HG03135 (cell line): ENCODE data around the gene FAM124A.
A peak's percentile ranks its signal among the peaks of the same experiment; 100 is the strongest.

Experiments
- ATAC-seq: cut with Tn5 transposase; IDR thresholded peaks from one replicate; pipeline ENCODE4 v1.9.1; 2021; ENCODE audit warnings: mild to moderate bottlenecking, moderate library complexity; ENCODE audit not compliant: unreplicated experiment

Gene FAM124A, protein sequence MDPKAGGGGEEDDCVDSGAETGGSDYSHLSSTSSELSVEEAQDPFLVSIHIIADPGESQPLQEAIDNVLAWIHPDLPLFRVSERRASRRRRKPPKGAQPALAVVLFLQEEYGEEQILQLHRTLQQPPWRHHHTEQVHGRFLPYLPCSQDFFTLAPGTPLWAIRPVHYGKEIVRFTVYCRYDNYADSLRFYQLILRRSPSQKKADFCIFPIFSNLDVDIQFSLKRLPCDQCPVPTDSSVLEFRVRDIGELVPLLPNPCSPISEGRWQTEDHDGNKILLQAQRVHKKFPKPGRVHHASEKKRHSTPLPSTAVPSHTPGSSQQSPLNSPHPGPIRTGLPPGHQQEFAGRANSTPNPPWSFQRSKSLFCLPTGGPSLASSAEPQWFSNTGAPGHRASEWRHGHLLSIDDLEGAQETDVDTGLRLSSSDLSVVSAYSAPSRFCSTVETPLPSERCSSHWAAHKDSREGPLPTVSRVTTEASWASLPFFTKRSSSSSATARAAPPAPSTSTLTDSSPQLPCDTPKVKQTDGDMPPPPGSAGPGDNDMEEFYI

DNA sequence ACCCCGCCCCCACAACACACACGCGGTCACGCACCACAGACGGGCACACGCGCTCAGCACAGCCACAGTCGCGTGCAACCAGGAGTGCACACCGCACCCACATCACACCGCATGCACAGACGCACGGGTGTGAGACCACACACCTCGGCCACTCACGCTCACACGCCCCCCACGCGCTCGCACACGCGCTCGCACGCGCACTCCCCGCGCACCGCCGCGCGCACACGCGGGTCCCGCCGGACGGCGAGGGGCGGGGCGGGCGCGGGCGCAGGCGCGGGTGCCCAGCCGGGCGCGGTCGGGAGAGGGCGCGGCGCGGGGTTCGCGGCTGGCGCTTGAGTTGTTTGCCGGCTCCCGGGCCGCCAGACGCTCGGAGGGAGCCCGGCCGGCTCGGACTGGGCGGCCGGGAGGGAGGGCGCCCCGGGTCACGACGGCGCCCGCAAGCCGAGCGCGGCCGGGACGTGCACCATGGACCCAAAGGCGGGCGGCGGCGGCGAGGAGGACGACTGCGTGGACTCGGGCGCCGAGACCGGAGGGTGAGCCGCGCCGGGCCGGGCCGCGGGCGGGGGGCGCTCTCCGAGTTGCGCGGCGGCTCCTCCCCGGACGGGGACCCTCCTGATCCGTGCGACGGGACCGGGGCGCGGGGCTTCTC lies at the start of gene FAM124A:
Gene FAM124A (plus strand): TSS at position 362 of the 649 bp plus-strand sequence. CDS start 104 bp downstream, at position 466.
- peak; percentile 86 for ATAC-seq

DNA sequence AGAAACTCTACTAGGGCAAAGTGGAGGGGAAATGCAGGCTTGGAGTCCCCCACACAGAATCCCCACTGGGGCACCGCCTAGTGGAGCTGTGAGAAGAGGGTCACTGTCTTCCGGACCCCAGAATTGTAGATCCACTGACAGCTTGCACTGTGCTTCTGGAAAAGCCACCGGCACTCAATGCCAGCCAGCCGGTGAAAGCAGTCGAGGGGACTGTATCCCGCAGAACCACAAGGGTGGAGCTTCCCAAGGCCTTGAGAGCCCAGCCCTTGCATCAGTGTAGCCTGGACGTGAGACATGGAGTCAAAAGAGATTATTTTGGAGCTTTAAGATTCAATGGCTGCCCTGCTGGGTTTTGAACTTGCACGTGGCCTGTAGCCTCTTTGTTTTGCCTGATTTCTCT lies 47.2 kb upstream of the FAM124A start:
- no peak for ATAC-seq

DNA sequence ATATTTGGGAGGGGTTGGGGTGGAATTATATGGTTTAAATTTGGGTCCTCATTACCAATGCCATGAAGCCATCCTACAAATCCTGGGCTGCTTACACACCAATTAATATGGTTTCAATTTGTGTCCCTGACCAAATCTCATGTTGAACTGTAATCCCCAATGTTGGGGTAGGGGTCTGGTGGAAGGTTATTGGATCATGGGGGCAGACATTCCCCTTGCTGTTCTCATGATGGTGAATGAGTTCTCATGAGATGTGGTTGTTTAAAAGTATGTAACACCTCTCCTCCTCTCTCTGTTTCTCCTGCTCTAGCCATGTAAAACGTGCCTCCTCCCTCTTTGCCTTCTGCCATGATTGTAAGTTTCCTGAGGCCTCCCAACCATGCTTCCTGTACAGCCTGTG lies 46.6 kb upstream of the FAM124A start:
- no peak for ATAC-seq

DNA sequence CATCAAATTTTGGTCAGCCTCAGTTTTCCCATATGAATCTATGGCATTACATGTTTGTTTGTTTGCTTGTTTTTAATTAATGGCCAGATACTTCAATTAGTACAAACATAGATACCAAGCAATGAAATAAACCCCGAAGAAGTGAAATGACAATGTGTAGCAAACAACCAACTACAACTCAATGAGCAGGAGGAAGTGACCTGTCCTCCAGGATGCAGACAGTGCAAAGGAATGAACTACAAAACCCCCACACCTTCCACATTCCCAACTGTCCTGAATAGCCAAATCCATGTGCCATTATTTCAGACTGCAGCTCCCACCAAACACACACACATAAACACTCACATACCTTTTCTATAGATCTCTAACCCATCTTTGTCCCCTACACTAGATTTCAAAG lies 45.0 kb upstream of the FAM124A start:
- ATAC-seq = no peak

DNA sequence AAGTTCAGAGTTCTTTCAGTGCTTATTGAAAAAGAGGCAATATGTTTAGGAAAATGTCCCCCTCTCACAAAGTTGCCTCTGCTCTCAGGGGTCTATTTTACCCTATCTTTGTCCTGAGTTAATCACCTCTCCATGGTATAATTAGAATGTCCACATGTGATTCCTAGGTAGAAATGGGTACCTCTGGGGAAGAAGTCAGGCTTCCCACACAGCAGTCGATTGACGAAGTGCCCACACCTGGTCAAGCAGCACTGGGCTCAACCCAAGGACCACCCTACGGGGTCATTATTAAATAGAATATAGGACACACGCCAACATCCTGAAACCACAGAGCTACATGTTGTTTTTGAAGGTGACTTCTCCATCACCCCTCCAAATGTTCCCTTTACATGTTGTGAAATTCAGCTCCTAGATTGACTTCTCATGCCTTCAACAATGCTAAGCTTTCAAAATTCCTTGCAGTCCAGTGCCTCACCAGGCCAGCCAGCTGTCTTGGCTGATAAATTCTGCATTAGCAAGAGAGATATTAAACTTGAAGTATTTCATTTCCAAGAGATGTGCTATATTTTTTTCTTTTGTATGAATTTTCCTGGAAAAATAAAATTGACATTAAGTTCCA lies 43.6 kb upstream of the FAM124A start:
- ATAC-seq = no peak

DNA sequence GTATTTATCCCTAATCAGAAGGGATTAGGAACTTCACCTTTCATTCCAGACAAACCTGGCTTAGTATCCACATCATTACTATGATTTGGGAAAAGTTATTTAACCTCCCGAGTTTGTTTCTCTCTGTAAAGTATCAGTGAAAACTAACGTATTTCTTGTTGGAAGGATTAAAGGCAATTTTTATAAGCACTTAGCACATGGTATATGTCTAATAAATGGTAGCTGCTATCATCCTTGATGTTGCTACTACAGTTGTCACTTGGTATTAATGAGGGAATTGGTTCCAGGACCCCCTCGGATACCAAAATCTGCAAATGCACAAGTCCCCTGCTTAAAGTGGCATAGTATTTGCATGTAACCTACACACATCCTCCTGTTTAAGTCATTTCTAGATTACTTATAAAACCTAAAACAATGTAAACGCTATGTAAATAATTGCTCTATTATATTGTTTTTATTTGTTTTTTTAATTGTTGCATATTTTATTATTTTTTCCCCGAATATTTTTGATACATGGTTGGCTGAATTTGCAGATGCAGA lies 42.7 kb upstream of the FAM124A start:
- ATAC-seq = no peak

DNA sequence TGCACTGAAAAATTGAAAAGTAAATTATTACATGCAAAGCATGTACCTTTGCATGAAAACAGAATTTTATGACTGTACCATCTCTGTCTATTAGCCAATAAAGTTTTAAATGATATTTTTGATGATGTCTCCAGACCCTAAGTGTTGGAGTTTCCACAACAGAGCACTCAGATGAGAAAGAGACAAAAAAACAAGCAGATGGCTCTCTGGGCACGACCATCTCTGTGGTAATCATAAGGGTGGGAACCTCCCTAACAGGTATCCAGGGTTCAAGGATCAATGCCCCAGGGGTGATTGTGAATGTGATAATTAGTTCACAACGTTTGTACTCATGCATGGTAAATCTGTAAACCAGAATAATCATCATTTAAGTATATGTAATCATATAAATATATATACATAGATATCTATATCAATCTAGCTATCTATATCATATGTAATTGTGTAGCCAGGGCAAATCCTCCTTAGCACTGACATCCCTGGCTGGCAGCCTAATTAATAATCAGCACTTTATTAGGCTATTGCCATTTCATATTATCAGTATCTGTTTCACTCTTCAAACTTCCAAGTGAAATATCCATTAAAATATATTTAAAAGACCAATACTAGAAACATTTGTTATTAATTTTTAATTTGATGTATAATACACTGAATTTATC lies 41.2 kb upstream of the FAM124A start:
- ATAC-seq = no peak

DNA sequence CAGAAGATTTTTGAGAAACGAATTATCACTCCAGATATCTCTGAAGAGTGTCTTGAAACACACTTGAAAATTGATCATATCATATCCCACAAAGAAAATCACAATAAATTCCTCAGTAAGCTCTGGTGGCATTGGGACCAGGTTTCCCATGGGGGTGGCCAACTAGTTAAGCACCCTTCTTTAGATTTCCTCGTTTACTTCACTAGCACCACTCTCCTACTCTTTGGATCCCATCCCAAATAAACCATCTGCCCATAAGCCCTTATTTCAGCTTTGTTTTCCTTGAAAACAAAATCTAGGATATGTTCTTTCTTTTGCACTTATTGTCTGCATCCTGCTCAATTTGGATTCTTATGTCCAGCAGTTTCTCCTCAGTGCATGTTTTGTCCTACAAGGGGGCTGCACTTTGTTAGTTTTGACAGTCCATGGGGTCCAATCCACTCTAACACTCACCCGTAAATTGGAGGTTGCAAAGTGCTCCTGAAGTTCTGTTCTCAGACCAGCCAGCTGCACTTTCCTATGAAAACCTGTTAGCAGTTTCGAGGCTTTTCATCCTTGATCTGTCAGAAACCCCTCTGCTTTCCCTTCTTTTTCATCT lies 40.3 kb upstream of the FAM124A start:
- no peak for ATAC-seq

DNA sequence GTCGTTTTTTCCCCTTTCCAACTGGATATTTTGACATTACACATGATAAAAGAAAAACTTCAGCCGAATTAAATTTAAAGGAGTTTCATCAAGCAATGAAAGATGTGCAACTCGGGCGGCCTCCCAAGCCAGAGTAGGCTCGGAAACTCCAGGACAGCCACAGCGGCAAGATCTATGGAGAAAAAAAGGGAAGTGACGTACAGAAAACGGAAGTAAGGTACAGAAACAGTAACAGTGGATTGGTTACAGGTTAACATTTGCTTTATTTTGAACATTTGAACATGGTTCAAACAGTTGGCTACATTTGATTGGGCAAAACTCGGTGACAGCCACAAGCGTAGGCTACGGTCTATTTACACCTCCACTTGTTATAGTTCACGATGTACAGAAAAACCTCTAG lies 30.5 kb upstream of the FAM124A start:
- no peak for ATAC-seq

DNA sequence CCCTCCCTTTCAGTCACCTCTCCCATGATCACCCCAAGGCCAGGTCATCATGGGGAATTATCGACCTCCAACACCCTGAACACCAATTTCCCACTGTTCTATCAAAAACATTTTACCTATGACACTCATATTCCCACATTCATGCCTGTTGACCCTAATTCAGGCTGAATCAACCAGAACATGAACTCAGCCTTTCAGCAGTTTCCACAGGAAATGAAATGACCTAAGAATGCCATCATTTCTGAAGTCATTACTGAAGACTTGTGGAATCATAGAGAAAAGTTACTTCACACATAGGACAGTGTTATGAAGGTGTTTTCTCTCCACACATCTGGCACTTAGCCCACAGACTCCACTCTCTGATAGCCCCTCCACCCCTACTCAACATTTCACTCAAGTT lies 29.9 kb upstream of the FAM124A start:
- no peak for ATAC-seq

DNA sequence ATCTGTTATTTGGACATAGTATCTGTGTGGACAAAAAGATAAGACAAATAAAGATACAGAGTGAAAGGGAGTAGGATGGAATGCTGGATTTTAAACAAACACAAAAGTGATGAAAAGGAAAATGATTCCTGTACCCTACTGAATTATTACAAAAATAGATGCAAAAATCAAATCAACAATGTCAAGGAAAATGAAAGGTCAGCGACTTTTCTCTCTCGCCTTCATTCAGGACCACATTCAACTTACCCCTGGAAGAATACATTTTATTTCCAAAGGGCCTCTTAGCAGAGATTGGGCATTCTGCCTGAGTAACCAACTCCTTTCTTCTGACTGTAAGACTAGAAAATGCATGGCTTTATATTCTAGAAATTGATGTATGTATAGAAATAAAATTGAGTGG lies 28.8 kb upstream of the FAM124A start:
- ATAC-seq = no peak

DNA sequence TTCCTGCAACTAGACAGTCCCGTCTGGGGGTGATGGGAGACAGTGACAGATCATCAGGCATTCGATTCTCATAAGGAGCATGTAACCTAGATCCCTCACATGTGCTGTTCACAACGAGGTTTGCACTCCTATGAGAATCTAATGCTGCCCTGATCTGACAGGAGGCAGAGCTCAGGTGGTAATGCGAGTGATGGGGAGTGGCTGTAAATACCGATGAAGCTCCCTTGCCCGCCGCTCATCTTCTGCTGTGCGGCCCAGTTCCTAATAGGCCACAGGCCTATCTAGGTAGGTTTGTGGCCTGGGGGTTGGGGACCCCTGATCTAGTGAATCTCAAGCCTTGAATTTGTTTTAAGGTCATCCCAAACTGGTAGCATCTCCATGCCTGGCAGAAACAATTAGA lies 27.3 kb upstream of the FAM124A start:
- no peak for ATAC-seq

DNA sequence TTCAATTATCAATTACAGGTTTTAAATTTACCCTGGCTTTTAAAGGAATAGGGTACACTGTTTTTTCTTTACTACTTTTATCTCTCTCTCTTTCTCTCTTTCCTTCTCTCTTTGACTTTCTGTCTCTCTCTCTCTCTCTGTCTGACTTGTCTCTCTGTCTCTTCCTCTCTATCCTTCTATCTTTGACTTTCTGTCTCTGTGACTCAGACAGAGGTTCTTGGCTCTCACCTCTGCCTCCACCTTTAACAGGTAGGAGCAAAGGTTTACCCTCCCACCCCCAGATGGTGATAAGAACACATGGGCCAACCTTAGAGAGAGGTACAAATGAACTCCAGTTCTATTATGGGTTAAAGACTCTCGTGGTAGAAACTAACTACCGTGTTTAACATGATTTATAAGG lies 20.3 kb upstream of the FAM124A start:
- no peak for ATAC-seq

DNA sequence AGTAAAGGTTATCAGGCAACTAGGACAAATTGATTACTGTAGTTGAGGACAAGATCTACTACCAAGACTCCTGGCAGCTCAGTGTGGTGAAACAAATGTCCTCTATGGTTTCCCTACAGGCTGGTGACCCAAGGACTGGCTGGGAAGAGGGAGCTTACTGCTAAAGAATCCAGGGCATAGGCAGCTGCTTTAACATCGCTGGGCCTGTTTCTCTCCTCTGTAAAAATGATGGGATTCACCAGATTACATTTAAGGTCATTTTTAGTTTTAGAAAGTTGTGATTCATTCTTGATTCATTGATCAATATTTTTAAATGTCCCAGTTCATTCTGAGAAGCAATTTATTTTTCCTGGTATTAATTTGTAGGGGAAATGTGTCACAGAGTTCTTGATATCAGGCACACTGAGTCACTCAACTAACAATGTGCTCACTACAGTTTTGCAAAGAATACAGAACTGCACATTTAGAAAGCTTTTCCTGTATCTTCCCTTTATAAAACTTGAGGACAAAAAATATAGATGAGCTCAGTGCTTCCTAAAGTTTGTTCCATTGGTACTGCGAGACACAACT lies 19.6 kb upstream of the FAM124A start:
- ATAC-seq = no peak

DNA sequence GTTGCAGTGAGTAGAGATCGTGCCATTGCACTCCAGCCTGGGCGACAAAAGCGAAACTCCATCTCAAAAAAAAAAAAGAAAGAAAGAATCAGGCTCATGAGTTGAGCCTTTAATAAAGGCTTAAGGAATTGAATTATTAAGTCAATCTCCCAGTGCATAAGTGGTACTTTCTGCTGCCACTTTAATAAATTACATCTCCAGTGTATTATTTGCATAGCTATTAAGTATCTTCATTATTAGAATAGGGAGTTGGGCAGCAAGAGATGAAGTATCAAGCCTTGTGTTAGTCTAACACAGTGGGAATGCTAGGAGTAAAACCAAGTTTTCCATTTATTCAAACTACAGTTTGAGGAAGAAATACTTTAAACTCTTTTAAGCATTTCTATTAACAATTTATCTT lies 15.6 kb upstream of the FAM124A start:
- no peak for ATAC-seq

DNA sequence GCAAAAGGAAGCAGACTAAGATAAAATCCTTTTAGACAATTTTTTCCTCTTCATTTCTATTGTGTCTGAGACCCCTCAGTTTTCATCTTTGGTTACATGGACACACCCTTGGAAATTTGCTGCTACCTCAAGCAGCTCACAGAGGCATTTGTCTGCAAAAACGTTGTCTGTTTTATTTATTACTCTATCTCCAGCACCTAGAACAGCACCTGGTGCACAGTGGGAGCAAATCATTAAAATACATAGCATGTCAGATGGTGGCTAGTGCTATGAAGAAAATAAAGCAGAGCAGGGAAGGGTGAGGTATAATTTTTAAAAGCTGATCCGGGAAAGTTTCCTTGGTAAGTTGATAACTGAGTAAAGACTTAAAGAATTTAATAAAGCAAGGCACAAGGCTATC lies 14.3 kb upstream of the FAM124A start:
- no peak for ATAC-seq

DNA sequence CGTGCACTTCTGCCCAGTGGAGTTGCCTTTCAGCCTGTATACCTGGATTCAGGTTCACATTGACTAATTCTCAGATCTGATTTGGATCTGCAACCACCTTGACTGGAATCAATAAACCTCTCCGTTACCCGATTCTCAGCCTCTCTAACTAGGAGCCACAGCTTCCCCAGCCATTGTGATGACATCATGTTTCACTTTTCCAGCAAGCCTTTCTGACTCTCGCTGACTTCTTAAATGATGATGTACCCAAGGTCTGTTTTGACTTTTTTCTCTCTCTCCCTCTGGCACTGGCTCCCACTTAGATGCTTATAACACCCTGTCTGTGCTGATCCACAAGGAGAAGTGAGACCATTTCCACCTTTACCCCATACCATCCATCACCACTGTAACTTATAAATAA lies 13.5 kb upstream of the FAM124A start:
- ATAC-seq = no peak

DNA sequence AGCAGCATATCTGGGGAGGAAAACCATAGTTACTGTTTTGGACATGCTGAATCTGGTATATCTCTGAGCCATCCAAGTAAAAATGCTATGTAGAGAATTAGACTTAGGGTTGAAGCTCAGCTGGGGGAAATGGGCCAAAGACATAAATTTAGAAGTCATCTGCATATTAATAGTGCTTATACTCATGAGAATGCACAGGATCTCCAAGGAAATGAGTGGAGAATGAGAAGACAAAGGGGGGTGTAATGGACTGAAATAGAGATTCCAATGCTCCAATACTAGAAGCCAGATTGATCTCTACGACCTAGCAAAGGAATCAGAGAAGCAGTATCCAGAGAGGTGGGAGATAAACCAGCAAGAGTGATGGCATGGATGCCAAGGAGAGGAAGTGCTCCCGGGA lies 10.3 kb upstream of the FAM124A start:
- no peak for ATAC-seq

DNA sequence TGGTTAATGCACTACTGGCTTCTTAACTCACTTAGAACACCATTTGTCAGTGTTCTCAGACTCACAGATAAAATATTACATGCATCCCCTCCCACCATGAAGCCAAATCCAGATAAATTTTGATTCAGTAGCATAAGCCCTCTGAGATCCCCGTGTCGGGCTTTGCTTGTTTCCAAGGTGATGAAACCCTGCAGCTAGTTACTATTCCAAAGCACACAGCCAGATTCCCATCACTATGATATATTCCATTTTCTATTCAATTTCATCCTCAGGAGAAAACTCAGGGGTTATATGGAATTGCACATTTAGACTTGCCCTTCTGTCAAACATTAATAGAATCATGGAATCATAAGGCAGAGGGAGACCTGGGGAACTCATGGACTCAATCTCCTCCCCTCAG lies 9.4 kb upstream of the FAM124A start:
- ATAC-seq = no peak

DNA sequence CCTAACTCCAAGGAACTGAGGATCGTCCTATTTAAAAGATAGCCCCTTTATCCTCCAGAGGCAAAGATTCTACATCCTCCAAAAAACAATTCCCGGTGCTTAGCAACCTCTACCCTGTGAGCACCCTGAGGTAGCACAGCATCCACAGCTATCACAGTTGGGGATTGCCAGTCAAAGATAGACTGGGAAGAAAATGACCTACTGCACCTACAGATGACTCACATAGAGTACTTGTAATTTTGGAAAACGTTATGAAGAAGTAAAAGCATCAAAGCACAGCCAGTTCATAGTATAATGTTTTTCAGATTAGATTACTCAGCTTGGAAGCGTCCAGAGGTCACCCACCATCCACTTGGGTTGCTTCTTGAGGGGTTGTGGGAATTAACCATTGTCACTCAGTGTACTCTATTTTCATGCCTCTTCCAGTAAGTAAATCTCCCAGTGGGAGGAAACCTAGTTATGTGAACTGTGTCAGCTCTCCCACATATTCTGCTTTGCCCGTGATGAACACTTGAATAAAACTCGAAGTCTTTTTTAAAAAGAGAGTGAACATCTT lies 8.9 kb upstream of the FAM124A start:
- no peak for ATAC-seq
